Measurements from ENCODE around the gene ZMYM1.
A peak's percentile ranks its signal among the peaks of the same experiment; 100 is the strongest.
"Not testable (repeated sequence)": the region's sequence is repeated elsewhere in the genome, so short reads cannot be mapped to it uniquely, and the experiment has no call there.

Gene ZMYM1

DNA sequence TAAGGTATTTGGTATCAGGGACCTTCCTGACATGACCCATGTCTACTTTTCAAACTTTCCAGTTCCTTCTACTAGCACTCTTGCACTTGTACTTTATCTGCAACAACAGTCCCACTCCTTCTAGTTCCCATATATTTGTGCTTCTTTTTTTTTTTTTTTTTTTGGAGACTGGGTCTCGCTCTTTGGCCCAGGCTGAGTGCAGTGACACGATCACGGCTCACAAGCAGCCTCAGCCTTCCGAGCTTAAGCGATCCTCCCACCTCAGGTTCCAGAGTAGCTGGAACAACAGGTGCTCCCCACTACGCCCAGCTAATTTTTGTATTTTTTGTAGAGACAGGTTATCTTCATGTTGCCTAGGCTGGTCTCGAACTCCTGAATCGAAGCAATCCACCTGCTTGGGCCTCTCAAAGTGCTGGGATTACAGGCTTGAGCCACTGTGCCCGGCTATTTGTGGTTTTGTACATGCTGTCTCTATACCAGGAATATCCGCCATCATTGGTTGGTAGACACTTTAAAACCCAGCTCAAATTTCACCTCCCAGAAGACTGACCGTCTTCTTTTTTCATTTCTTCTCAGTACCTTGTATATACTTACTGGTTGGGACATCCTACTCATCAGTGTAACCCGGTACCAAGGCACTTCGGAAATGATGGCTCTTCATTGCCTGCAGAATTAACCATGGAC, 1.1 kb downstream of the ZMYM1 start:
- no peak for DNase-seq

DNA sequence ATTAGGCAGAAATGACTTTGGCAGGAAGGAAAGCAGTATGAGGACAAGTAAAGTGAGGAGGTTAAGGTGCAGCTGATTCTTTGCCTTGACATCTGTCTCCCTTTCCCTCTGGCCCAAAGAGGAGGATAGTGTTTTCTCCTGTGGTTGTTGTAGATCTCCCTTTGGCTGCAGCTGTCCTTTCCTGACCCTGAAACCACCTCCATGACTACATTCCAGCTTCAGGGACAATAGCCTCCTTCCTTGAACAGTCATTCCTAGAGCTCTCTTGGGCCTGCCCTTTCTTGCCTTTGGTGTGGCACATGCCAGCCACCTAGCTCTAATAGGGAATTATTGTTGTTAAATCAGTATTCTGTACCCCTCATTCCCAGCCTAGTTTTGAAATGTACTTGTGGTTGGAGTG, 6.2 kb downstream of the ZMYM1 start:
- no peak for DNase-seq

DNA sequence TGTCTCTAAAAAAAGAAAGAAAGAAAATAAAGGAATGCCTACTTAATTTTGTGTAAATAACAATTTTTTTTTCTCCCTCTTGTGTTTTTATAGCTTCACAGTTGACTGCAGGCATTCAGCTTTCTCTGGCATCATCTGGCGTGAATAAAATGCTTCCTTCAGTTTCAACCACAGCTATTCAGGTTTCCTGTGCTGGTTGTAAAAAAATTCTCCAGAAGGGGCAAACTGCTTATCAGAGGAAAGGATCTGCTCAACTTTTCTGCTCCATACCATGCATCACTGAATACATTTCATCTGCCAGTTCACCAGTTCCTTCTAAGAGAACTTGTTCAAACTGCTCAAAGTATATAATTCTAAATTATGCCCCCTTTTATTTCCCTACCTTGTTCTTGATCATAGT, 18.0 kb downstream of the ZMYM1 start:
- no peak for DNase-seq

DNA sequence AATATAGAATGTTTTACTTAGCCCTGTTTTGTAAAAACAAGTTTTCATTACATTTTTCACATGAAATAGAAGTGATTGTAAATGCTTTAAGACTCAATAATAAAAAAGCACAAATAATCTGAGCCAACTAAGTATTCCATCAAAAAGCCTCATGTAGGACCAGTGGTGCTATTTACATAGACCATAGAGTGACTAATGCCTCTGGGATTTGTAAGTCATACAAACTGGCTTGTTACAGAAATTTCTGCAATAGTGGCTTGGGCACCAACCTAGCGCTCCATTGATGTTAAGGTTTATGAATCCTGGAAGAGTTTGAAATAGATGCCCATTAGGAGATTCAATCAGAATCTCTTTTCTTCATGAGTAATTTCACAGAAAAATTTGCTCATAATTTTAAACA, 31.9 kb downstream of the ZMYM1 start:
- no peak for DNase-seq

DNA sequence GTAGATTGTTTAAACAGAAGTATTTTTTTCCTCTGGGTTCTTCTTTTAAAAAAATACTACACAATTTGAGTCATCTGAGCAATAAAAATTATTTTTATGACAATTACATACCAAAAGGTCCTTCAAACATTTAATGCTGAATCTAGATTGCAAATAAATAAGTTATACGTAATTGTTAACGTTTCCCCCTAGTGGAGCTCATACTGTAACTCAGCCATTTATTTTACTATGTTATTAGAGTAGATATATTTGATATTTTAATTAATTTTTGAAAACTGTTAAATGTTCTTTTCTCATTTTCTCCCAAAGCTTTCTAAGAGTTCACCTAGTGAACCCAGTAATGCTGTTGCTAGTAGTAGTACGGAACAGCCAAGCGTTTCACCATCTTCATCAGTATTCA, 33.5 kb downstream of the ZMYM1 start:
- no peak for DNase-seq

DNA sequence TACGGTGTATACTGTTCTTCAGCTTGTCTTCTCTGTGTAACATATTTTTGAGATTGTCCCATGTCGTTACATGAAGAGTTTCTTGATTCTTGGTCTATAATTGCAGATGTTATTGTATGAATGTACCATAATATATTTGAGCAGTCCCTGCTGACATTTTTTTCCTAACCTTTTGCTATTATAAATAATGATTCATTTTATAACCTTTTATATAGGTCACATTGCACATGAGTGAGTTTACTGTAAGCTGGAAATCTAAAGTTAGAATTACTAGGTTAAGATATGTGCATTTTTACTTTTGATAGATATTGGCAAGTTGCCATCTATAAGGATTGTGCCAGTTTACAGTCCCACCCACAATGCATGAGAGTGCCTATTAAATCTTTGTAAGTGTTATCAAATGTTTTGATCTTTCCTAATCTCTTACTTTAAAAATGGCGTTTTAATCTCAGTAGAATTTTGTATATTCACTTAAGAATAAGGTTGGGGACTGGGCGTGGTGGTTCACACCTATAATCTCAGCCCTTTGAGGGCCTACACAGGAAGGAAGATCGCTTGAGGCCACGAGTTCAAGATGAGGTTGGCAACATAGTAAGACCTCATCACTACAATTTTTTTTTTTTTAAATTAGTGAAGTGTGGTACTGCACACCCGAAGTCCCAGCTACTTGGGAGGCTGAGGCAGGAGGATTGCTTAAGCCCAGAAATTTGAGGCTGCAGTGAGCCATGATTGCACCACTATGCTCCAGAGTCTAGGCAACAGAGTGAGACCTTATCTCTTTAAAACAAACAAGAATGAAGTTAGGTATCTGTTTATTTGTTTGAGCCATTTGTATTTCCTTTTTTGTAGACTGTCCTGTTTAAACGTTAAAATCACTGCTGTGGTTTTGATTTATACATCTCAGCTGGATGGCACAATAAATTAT, 36.5 kb downstream of the ZMYM1 start:
- DNase-seq: peak; percentile 20

DNA sequence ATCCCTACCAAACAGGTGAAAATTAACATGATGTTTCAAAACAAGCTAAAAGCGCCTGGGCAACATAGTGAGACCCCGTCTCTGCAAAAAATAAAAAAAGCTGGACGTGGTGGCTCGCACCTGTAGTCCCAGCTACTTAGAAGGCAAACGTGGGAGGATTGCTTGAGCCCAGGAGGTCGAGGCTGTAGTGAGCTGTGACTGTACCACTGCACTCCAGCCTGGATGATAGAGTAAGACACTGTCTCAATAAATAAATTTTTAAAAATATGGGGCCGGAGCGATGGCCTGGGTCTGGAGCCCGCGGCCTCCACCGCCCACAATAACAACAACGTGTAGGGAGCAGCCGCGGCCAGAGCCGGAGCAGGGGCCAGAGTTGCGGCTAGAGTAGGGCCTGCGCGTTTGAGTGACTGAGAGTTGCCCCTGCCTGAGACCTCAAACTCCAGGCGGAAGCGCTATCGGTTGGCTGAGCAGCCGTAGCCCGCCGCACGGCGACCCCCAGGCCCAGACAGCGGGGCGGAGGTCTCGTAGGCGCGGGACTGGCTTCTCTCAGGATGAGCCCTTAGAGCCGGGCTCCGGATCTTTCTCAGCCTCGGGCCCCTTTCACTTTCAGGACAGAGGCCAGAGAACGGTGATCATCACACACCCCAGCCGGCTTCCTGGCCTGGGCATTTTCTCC, 41.4 kb downstream of the ZMYM1 start:
- DNase-seq: peak; percentile 11

DNA sequence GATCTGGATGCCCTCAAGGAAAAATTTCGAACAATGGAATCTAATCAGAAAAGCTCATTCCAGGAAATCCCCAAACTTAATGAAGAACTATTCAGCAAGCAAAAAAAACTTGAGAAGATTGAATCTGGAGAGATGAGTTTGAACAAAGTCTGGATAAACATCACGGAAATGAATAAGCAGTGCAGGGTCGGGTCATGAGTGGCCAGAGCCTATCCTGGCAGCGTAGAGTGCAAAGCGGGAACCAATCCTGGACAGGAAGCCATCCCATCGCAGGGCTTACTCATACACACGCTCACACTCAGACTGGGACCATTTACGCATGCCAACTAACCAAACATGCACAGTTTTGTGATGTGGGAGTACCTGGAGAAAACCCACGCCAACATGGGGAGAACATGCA, 43.1 kb downstream of the ZMYM1 start:
- DNase-seq: no peak

DNA sequence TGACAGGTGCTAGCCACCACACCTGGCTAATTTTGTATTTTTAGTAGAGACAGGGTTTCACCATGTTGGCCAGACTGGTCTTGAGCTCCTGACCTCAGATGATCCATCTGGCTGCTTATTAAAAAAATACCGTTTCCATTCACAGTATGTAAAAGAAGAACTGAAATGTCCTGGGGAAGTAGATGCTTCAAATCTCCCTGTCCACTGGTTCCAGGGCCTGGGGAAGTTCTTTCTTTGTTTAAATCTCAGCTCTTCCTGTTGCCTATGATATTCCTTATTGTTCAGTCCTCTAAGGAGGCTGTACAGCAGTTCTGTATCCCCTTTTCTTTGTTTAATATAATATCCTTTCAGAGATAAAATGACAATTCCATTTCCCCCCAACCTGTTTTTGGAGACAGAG, 47.4 kb downstream of the ZMYM1 start:
- no peak for DNase-seq

DNA sequence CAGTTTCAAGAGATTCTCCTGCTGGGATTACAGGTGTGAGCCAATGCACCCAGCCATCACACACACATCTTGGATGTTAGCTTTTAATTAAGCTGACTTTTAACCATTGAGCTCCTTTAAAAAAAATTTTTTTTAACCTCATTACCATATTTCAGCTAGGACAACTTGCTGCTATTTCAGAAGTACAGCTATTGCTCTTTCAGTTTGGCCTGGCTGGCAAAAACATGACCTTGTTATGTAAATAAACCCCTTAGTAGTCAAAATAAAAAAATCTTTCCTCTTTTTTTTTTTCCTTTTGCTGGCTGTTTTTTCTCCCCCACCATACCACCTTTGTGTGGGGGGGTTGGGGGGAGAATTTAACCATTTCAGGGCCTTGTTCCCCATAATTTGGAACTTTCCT, 49.9 kb downstream of the ZMYM1 start:
- no peak for DNase-seq

DNA sequence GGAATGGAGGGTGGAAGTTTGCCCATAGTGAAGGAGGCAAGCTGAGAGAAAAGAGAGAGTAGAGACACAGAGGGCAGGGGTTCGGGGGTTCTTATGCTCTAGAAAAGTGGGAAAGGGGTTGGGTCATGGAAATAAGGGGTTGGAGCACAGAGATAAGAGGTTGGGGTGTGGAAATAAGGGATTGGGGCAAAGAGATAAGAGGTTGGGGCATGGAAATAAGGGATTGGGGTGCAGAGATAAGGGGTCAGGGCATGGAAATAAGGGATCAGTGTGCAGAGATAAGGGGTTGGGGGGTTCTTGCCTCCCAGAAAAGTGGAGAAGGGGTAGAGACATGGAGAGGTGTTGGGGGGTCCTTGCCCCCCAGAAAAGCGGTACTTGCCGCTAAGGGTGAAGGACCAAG, 57.6 kb downstream of the ZMYM1 start:
- no peak for DNase-seq

DNA sequence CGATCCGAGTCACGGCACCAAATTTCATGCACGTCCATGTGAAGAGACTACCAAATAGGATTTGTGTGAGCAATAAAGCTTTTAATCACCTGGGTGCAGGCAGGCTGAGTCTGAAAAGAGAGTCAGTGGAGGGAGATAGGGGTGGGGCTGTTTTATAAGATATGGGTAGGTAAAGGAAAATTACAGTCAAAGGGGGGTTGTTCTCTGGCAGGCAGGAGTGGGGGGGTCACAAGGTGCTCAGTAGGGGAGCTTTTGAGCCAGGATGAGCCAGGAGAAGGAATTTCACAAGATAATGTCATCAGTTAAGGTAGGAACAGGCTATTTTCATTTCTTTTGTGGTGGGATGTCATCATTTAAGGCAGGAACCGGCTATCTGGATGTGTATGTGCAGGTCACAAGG, 58.4 kb downstream of the ZMYM1 start:
- DNase-seq: not testable (repeated sequence)

DNA sequence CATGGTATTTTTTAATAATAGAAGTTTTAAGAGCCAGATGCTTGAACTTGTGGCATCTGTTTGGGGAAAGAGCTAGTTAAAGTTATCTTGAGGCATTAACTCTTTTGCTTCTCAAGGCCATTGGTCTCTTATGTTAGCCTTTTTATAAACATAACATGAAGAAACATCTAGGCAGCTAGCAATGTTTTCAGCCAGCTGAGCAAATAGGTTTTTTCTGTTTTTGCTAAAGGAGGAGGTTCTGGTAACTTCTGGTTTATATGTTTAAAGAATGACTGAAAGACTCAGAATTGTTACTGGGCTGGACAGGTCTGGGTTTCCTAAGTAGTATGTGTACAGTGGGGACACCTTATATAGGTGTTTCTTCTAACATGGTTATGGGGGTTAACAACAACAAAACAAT, 63.1 kb downstream of the ZMYM1 start:
- not testable (repeated sequence) for DNase-seq

DNA sequence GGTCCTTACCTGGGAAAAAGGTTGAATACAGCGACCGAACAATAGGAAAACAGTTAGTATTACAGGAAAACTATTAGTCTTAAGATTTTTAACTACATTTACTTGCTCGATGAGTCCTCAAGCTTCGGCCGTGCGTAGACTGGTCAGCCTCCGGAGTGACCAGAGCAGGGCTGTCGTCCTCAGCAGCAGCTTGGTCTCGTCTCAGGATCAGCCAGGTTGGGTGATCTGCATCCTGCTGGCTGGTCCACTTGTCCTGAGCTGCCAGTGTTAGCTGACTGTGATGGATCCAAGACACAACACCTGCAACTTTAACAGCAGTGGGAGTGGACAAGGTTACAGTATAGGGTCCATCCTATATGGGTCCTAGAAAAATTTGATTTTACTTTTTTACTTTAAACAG, 63.5 kb downstream of the ZMYM1 start:
- DNase-seq: not testable (repeated sequence)

DNA sequence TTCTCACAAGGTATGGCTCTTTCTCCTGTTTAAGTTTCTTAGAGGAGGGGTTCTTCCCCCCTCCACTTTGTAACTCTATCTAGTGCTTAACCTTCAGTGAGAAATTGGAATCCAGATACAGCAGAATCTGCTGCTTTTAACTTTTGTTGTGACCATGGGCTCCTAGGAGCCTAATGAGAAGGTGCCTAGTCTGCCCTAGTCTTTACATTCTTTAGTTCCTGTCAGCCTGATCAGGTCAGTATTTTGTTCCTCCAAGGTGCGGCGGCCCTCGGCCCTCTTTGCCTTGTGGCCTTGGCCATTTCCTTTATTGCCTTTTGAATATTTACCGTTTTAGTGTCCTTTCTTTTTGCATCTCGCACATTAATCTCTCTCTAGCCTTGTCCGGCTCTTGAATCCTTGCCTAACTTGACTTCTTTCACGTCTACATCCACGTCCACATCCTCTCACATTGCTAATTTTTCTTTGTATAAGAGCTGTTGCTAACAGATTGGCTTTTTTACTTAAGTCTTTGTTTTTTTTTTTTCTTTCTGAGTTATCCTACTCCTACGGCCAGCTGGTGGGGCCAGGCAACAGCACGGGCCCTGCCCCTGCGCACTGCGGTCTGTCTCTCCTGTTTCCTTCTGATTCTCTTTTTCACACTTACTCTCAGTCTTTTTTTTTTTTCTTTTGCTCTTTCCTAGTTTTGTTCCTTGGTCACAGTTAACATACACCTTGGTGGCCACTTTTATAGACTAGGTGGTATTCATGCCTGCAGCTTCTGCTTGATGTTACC, 64.7 kb downstream of the ZMYM1 start:
- DNase-seq: no peak

DNA sequence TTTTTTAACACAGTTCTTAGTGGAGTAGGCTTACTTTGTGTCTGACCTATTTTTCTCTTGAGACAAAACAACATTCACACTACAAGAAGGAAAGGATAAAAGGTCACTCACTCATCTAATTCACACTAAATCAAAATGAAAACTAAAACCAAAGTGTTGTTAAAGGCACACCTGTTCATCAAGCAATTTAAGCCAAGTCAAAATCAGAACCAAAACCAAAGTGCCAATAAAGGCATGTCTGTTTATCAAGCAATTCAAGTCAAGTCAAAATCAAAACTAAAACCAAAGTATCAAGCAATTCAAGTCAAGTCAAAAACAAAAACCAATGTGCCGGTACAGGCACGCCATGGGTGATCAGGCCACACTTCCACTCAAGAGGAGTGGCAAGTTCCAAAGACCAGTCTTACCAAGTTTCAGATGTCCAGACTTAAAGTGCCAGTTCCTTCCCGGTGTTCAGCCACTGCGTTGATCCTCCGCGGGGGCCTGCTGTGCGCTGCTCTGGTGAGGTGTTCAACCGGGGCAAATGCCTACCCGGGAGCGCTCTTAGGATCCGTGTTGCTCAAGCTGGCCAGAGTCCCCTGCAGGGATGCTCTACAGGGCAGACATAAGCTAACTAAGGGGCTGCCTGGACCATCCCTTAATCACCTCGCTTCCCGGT, 66.8 kb downstream of the ZMYM1 start:
- DNase-seq: not testable (repeated sequence)

DNA sequence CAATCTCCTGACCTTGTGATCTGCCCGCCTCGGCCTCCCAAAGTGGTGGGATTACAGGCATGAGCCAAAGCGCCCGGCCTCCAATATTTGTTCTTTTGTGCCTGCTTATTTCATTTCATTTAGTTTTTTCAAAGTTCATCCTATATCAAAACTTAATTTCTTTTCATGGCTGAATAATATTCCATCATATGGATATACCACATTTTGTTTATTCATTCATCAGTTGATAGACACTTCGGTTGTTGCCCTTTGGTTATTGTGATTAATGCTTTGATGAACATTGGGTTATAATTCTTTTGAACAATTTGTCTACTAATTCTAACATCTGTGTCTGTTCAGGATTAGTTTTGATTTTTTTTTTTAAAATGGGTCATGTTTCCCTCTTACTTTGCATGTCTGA, 72.0 kb downstream of the ZMYM1 start:
- no peak for DNase-seq

DNA sequence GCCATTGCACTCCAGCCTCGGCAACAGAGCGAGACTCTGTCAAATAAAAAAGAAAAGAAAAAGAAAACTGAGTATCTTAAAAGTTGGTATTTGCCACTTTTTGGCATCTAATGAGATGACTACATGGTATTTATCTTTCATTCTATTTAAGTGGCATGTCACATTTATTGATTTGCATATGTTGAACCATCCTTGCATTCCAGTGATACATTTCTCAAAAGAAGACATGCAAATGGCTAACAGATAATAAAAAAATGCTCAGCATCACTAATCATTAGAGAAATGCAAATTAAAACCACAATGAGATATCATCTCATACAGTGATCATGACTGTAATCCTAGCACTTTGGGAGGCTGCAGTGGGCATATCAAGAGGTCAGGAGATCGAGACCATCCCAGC, 85.7 kb downstream of the ZMYM1 start:
- no peak for DNase-seq

Measured in activated gamma-delta T cell treated with Interleukin-2 at 50 U/mL for 16 hours (primary cell).